Neural cell (in vitro differentiated cells): Measurements from ENCODE around the gene ACLY. TPM values are rescaled to one million over a fixed set of nuclear protein-coding genes. Genes with fewer than 3 reads are reported as not detected.

Source experiments
- H2AFZ ChIP-seq: fragments of 200-600, 300-800 bp; sonication (generic), shearing (Covaris generic); 2 replicates; pipeline ENCODE4 v1.6.0; 2014; ENCODE audit warnings: low read depth, mild to moderate bottlenecking, antibody characterized with exemption, low read length, moderate library complexity
- H3F3A ChIP-seq: fragments of 200-600 bp; shearing (Covaris generic); 2 replicates; pipeline ENCODE4 v1.6.1; 2016; ENCODE audit warnings: mild to moderate bottlenecking, moderate library complexity, mixed read lengths, antibody characterized with exemption, low read length; ENCODE audit not compliant: insufficient read depth, poor library complexity, severe bottlenecking
- H3K27ac ChIP-seq: fragments of 200-600, 300-800 bp; sonication (generic), shearing (Covaris generic); 2 replicates; pipeline ENCODE4 v1.5.1; 2014; ENCODE audit warnings: mild to moderate bottlenecking, low read length, moderate library complexity
- H3K27me3 ChIP-seq: fragments of 300-800, 200-600 bp; sonication (generic), shearing (Covaris generic); 2 replicates; pipeline ENCODE4 v1.6.0; 2014; ENCODE audit warnings: mild to moderate bottlenecking, low read depth, low read length, moderate library complexity; ENCODE audit not compliant: insufficient read depth
- H3K36me3 ChIP-seq: fragments of 300-800, 200-600 bp; sonication (generic), shearing (Covaris generic); 2 replicates; pipeline ENCODE4 v1.5.1; 2014; ENCODE audit warnings: mild to moderate bottlenecking, antibody characterized with exemption, low read length, moderate library complexity; ENCODE audit not compliant: insufficient read depth
- H3K4me2 ChIP-seq: fragments of 300-800, 200-600 bp; sonication (generic), shearing (Covaris generic); 2 replicates; pipeline ENCODE4 v1.6.0; 2014; ENCODE audit warnings: mild to moderate bottlenecking, low read length
- H3K4me3 ChIP-seq: fragments of 300-800, 200-600 bp; sonication (generic), shearing (Covaris generic); 2 replicates; pipeline ENCODE4 v1.5.1; 2014; ENCODE audit warnings: mild to moderate bottlenecking, low read length, moderate library complexity
- H3K79me2 ChIP-seq: fragments of 200-600 bp; shearing (Covaris generic); replicated peaks from 2 replicates; pipeline ENCODE4 v1.6.0; 2014; ENCODE audit warnings: mild to moderate bottlenecking, low read length, moderate library complexity; ENCODE audit not compliant: insufficient read depth
- H3K9ac ChIP-seq: fragments of 300-800, 200-600 bp; sonication (generic), shearing (Covaris generic); 2 replicates; pipeline ENCODE4 v1.6.1; 2016; ENCODE audit warnings: mild to moderate bottlenecking, low read length, mixed read lengths
- H3K9me2 ChIP-seq: fragments of 200-600 bp; shearing (Covaris generic); 2 replicates; pipeline ENCODE4 v1.6.1; 2016; ENCODE audit warnings: mild to moderate bottlenecking, low read length, mixed read lengths; ENCODE audit not compliant: insufficient read depth
- H3K9me3 ChIP-seq: fragments of 200-600, 300-800 bp; sonication (generic), shearing (Covaris generic); 2 replicates; pipeline ENCODE4 v1.6.1; 2016; ENCODE audit warnings: mild to moderate bottlenecking, mixed run types, low read length, moderate library complexity, mixed read lengths
- H4K20me1 ChIP-seq: fragments of 200-600 bp; shearing (Covaris generic); 2 replicates; pipeline ENCODE4 v1.6.1; 2016; ENCODE audit warnings: mild to moderate bottlenecking, mixed run types; ENCODE audit not compliant: insufficient read depth
- CTCF ChIP-seq: fragments of 450-650 bp; IDR thresholded peaks from 2 replicates; pipeline ENCODE4 v1.5.1; 2014; ENCODE audit warnings: antibody characterized with exemption, mild to moderate bottlenecking, moderate library complexity; ENCODE audit not compliant: poor library complexity, severe bottlenecking
- EP300 ChIP-seq: fragments of 450-650 bp; conservative IDR thresholded peaks from 2 replicates; pipeline ENCODE4 v1.6.1; 2014; ENCODE audit warnings: antibody characterized with exemption, mild to moderate bottlenecking, moderate library complexity; ENCODE audit not compliant: poor library complexity, severe bottlenecking
- EZH2 ChIP-seq: fragments of 200-600, 300-800 bp; shearing (Covaris generic), sonication (generic); IDR thresholded peaks from 2 replicates; pipeline ENCODE4 v1.6.1; 2014; ENCODE audit warnings: antibody characterized with exemption, low read length, borderline replicate concordance, mild to moderate bottlenecking; ENCODE audit not compliant: insufficient read depth, poor library complexity, severe bottlenecking
- MXI1 ChIP-seq: fragments of 450-650 bp; conservative IDR thresholded peaks from 2 replicates; pipeline ENCODE4 v1.6.1; 2014; ENCODE audit warnings: antibody characterized with exemption, mild to moderate bottlenecking; ENCODE audit not compliant: poor library complexity, severe bottlenecking
- POLR2AphosphoS5 ChIP-seq: IDR thresholded peaks from 2 replicates; pipeline ENCODE4 v1.6.1; 2012
- RAD21 ChIP-seq: fragments of 450-650 bp; conservative IDR thresholded peaks from 2 replicates; pipeline ENCODE4 v1.6.1; 2014; ENCODE audit warnings: antibody characterized with exemption, mild to moderate bottlenecking, moderate library complexity
- REST ChIP-seq: IDR thresholded peaks from 2 replicates; pipeline ENCODE4 v1.6.1; 2012; ENCODE audit warnings: borderline replicate concordance
- SMC3 ChIP-seq: fragments of 450-650 bp; conservative IDR thresholded peaks from 2 replicates; pipeline ENCODE4 v1.6.1; 2014; ENCODE audit warnings: antibody characterized with exemption, mild to moderate bottlenecking, moderate library complexity; ENCODE audit not compliant: poor library complexity
- TAF1 ChIP-seq: IDR thresholded peaks from 2 replicates; pipeline ENCODE4 v1.6.1; 2012; ENCODE audit warnings: low read depth
- polyA plus RNA-seq: library from polyadenylated mRNA; depleted of rRNA; stranded (reverse); fragments of >200 nt; gene quantifications from 2 replicates; pipeline ENCODE4 v1.2.3, GENCODE V29; 2014

Gene ACLY
- polyA plus RNA-seq, 1 donor from 2014 or later = 136 TPM

- no peaks in the 10 kb centered on the region for H3F3A ChIP-seq
- no peak overlapping the region for H3K4me3 ChIP-seq
- H3K9ac ChIP-seq = no peak overlapping the region
- H4K20me1 ChIP-seq = no peaks in the 10 kb centered on the region
- H2AFZ ChIP-seq = no peak overlapping the region
- no peaks in the 10 kb centered on the region for H3K9me2 ChIP-seq
- H3K27me3 ChIP-seq = no peaks in the 10 kb centered on the region
- H3K4me2 ChIP-seq = no peak overlapping the region
- no peak overlapping the region for H3K27ac ChIP-seq
- no peaks in the 10 kb centered on the region for H3K79me2 ChIP-seq
- no peaks in the 10 kb centered on the region for H3K9me3 ChIP-seq
- TF ChIP-seq EZH2 = no peak
- no peak for TF ChIP-seq CTCF
- no peak for TF ChIP-seq MXI1
- TF ChIP-seq REST = no peak
- H3K36me3 ChIP-seq = peaks cover 5% of the 10 kb centered on the region
Observed at GRCh38 chr17:41870627-41871026, 48.1 kb downstream of the ACLY start.

GRCh38 chr17:41870097-41870496, 48.7 kb downstream of the ACLY start:
- Histone ChIP-seq H3K36me3 (peaks cover 5% of the 10 kb centered on the region), H4K20me1 (no peaks in the 10 kb centered on the region), H3K4me2 (no peak overlapping the region), H3K4me3 (no peak overlapping the region), H3K9me2 (no peaks in the 10 kb centered on the region), H3K27ac (no peak overlapping the region), H2AFZ (no peak overlapping the region), H3K9ac (no peak overlapping the region), H3K27me3 (no peaks in the 10 kb centered on the region), H3K79me2 (no peaks in the 10 kb centered on the region), H3K9me3 (no peaks in the 10 kb centered on the region), H3F3A (no peaks in the 10 kb centered on the region)
- TF ChIP-seq EZH2 (no peak), CTCF (no peak), EP300 (no peak), TAF1 (no peak), MXI1 (no peak), RAD21 (no peak), SMC3 (no peak), POLR2AphosphoS5 (no peak), REST (no peak)
